Testis (tissue), 3 donors: ENCODE results near the gene CNOT8. TPM values are rescaled to one million over a fixed set of nuclear protein-coding genes. Genes with fewer than 3 reads are reported as not detected.

Experiments
- DNase-seq: peaks from one replicate; pipeline ENCODE4 v3.0.0-alpha.2; 2019
- H3K27ac ChIP-seq, 2 donors: fragments of 200-600 bp; sonication (generic); one replicate each; pipeline ENCODE4 v1.5.1; 2019
- H3K27me3 ChIP-seq: fragments of 200-600 bp; sonication (generic); one replicate; pipeline ENCODE4 v1.5.1; 2019
- H3K36me3 ChIP-seq: fragments of 200-600 bp; sonication (generic); one replicate; pipeline ENCODE4 v1.5.1; 2017; ENCODE audit warnings: low read depth; ENCODE audit errors: missing control alignments
- H3K4me1 ChIP-seq: fragments of 200-600 bp; sonication (generic); one replicate; pipeline ENCODE4 v1.5.1; 2019
- H3K4me3 ChIP-seq, 2 donors: fragments of 200-600 bp; sonication (generic); one replicate each; pipeline ENCODE4 v1.5.1; 2017 to 2019
- H3K9me3 ChIP-seq: fragments of 200-600 bp; sonication (generic); one replicate; pipeline ENCODE4 v1.5.1; 2017
- POLR2A ChIP-seq: fragments of 450-650 bp; IDR thresholded peaks from one replicate; pipeline ENCODE4 v1.6.1; 2017; ENCODE audit warnings: antibody characterized with exemption, mild to moderate bottlenecking, moderate library complexity
- WGBS, 2 donors: methylation state at CpG; one replicate each; pipeline ENCODE4 v1.1.5; 2018; 5-methylcytosine and 5-hydroxymethylcytosine counted together
- intact Hi-C: fragments of 100-400 bp; cut with DNase I; formaldehyde crosslinking; loops from one replicate; pipeline ENCODE4 v1.15.1; 2023; ENCODE audit warnings: low total_unique reads
- microRNA counts, 2 donors: library from miRNA; unstranded; fragments of <30 nt; microRNA quantifications; one replicate each; lab custom pipeline; 2016
- microRNA-seq, 2 donors: library from miRNA; unstranded; fragments of <30 nt; microRNA quantifications; one replicate each; pipeline ENCODE4, GENCODE V29; 2016; ENCODE audit warnings: borderline number of aligned reads in 2 of 2, borderline replicate concordance in 1 of 2
- polyA plus RNA-seq: library from polyadenylated mRNA; stranded (reverse); fragments of 350-450 nt; fragmentation: Illumina TruSeq; extraction: RNeasy Lipid Tissue Mini Kit (QIAGEN cat#74804); gene quantifications from one replicate; pipeline ENCODE4 v1.2.3, GENCODE V29; 2014; ENCODE audit warnings: low read depth, low replicate concordance; ENCODE audit not compliant: insufficient read depth
- small RNA-seq, 2 donors: library from RNA; depleted of rRNA; stranded (forward); fragments of <200 nt; gene quantifications; one replicate each; pipeline ENCODE3, GENCODE V24; 2016
- total RNA-seq, 2 donors: library from RNA; depleted of rRNA; stranded (reverse); fragments of >200 nt; gene quantifications; one replicate each; pipeline ENCODE4 v1.2.3, GENCODE V29; 2016
- TF ChIP-seq, protein P1 (sequence below), 3 experiments: fragments of 450-650 bp in 2 of 3; fragments of 200-600 bp in 1 of 3; sonication (generic) in 1 of 3; IDR thresholded peaks; one replicate each; pipeline ENCODE4 v1.5.1; 2016 to 2019; ENCODE audit warnings: antibody characterized with exemption in 3 of 3, mild to moderate bottlenecking in 2 of 3, moderate library complexity in 1 of 3

CNOT8 gene
- total and polyA plus RNA-seq, 3 donors from 2014 or later, result 67.6 to 106 (median 103) TPM

GRCh38 chr5:154916874-154917273 is 58.4 kb downstream of the CNOT8 start:
- Histone ChIP-seq H3K4me1 (no peaks in the 10 kb centered on the region), H3K36me3 (no peaks in the 10 kb centered on the region), H3K4me3 (no peak overlapping the region), H3K27ac (no peak overlapping the region), H3K27me3 (no peaks in the 10 kb centered on the region), H3K9me3 (no peaks in the 10 kb centered on the region)
- 67 to 73% methylated on average over 3 of the region's 3 CpGs for WGBS, 2 donors
- intact Hi-C loops, result no loop called here
- no peak for DNase-seq
- TF ChIP-seq, protein P1, sequence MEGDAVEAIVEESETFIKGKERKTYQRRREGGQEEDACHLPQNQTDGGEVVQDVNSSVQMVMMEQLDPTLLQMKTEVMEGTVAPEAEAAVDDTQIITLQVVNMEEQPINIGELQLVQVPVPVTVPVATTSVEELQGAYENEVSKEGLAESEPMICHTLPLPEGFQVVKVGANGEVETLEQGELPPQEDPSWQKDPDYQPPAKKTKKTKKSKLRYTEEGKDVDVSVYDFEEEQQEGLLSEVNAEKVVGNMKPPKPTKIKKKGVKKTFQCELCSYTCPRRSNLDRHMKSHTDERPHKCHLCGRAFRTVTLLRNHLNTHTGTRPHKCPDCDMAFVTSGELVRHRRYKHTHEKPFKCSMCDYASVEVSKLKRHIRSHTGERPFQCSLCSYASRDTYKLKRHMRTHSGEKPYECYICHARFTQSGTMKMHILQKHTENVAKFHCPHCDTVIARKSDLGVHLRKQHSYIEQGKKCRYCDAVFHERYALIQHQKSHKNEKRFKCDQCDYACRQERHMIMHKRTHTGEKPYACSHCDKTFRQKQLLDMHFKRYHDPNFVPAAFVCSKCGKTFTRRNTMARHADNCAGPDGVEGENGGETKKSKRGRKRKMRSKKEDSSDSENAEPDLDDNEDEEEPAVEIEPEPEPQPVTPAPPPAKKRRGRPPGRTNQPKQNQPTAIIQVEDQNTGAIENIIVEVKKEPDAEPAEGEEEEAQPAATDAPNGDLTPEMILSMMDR (IDR thresholded peaks at IDR 0.05), result no peak
- TF ChIP-seq POLR2A, result no peak

GRCh38 chr5:154917757-154918156 is 59.3 kb downstream of the CNOT8 start:
- TF ChIP-seq, protein P1 (IDR thresholded peaks at IDR 0.05), result no peak
- TF ChIP-seq POLR2A, result no peak
- no peaks in the 10 kb centered on the region for H3K9me3 ChIP-seq
- H3K36me3 ChIP-seq, result no peaks in the 10 kb centered on the region
- no peaks in the 10 kb centered on the region for H3K4me1 ChIP-seq
- intact Hi-C loops, result no loop called here
- WGBS, 2 donors, result 84 to 88% methylated on average over 4 of the region's 4 CpGs
- H3K27me3 ChIP-seq, result no peaks in the 10 kb centered on the region
- no peak overlapping the region for H3K27ac ChIP-seq
- H3K4me3 ChIP-seq, result no peak overlapping the region
- no peak for DNase-seq

DNA sequence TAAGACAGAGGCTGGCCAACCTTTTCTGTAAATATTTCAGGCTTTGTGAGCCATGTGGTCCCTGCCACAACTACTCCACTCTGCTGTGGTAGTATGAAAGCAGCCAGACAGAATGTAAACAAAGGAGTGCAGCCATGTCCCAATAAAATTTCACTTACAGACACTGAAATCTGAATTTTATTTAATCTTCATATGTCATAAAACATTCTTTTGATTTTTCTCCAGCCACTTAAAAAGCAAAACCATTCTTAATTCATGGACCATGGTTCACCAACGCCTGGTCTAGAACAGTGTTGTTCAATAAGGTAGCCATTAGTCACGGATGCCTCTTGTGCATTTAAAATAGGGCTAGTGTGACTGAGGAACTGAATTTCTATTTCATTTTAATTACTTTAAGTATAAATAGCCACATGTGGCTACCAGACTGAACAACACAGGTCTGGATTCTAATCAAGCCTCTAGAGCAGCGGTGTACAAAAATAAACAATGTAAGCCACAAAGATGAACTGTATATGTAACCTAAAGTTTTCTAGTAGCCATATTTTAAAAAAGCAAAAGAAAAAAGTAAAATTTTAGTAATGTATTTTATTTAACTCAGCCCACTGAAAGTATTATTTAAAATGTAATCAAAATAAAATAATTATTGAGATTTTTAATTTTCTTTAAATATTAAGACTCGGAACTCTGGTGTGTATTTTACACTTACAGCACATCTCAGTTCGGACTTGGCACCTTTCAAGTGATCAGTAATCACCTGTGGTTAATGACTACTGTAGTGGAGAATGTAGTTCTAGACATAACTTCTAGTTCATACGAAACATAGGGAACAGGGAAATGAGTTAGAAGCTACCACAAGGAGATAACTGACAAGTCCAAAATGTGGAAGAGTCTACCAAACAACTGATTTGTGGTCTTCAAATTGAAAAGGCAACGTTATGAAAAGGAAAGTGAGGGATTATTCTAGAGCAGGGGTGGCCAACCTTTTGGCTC is 65.3 kb downstream of the CNOT8 start:
- no peaks in the 10 kb centered on the region for H3K27me3 ChIP-seq
- H3K4me3 ChIP-seq, result no peak overlapping the region
- no peak for DNase-seq
- H3K36me3 ChIP-seq, result no peaks in the 10 kb centered on the region
- no peak overlapping the region for H3K27ac ChIP-seq
- H3K4me1 ChIP-seq, result no peaks in the 10 kb centered on the region
- intact Hi-C loops, result no loop called here
- TF ChIP-seq, protein P1 (IDR thresholded peaks at IDR 0.05), result no peak
- no peak for TF ChIP-seq POLR2A
- H3K9me3 ChIP-seq, result no peaks in the 10 kb centered on the region
- 92% methylated on average over 7 of the region's 7 CpGs for WGBS, 2 donors

MicroRNAs encoded within 50 kb of the gene (microRNA counts, 767-probe panel; counts per million panel counts)
- 0 to 152 counts per million in 2 donors for microRNA hsa-miR-378h (lab: Ali Mortazavi, UCI)

Small RNA genes within 50 kb of the gene (microRNA-seq; reads per million reads assigned to microRNA genes)
- 0 reads per million in 2 donors for gene MIR378H

Small RNA genes within 50 kb of the gene (small RNA-seq; reads per million reads assigned to genes)
- 0 reads per million in 2 donors for gene MIR378H

Other genes with a start within 250 kb of the CNOT8 start
- 100 to 1,000 TPM; 169 to 174 TPM for gene LARP1, start 103.2 kb upstream of the CNOT8 start, total RNA-seq
- gene LARP1, start 103.2 kb upstream of the CNOT8 start, polyA plus RNA-seq, result 118 TPM
- 10 to 100 TPM; 54.7 to 76.8 TPM for gene FAXDC2, start 8.0 kb upstream of the CNOT8 start, total RNA-seq
- 32.5 TPM for gene FAXDC2, start 8.0 kb upstream of the CNOT8 start, polyA plus RNA-seq
- gene GEMIN5, start 79.6 kb downstream of the CNOT8 start, total RNA-seq, result 10 to 100 TPM; 24.1 to 24.7 TPM
- gene GEMIN5, start 79.6 kb downstream of the CNOT8 start, polyA plus RNA-seq, result 15.8 TPM
- gene MRPL22, start 82.4 kb downstream of the CNOT8 start, total RNA-seq, result 10 to 100 TPM; 28.1 to 42.6 TPM
- 81.4 TPM for gene MRPL22, start 82.4 kb downstream of the CNOT8 start, polyA plus RNA-seq
- 1 to 10 TPM; 3.0 to 6.6 TPM for gene KIF4B, start 155.1 kb downstream of the CNOT8 start, total RNA-seq
- gene KIF4B, start 155.1 kb downstream of the CNOT8 start, polyA plus RNA-seq, result 10.6 TPM